ENCODE data around the gene SNAPC2.
"Not testable (repeated sequence)": the region's sequence is repeated elsewhere in the genome, so short reads cannot be mapped to it uniquely, and the experiment has no call there.

SNAPC2 gene

GRCh38 chr19:7923295-7924191, 3.4 kb downstream of the SNAPC2 start:
- no peak for DNase-seq

DNA sequence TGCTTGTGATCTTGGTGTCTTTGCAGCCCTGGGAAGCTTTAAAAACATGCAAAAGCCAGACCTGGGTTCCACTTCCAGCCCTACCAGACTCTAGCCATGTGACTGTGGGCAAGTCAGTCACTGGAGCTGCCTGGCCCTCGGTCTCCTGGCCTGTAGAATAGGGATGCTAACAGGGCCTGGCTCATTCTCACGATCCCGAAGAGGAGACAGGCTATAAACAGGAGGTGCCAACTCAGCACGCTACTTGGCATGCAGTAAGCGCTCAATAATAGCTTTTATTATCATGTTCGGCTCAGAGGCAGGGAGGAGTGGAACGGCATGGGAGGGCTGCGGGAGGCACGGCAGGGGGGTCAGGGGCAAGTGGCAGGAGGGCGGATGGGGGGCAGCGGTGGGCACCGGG, 4.1 kb downstream of the SNAPC2 start:
- no peak for DNase-seq

DNA sequence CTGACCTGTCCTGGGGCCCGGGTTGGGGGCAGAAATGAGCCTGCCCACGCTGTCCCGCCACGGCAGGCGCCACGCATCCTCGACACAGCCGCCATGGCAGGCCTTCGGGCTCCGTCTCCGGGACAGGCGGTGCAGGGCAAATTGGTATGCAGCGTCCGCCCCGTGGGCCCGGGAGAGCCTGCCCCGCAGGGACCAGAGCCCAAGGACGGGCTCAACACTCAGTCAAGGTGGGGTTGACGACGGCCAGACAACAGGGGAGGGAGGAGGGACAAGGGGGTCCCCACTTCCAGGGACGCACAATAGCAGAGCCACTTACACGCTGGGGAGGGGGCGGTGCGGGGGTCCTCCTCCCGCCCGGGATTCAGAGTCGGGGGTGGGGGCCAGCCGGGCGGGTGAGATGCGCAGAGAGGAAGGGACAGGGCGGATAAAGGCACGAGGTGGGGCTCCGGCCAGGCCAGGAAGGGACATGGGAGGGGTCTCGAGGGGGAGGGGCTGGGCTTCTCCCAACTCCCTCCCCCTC, 4.6 kb downstream of the SNAPC2 start:
- DNase-seq, result no peak

DNA sequence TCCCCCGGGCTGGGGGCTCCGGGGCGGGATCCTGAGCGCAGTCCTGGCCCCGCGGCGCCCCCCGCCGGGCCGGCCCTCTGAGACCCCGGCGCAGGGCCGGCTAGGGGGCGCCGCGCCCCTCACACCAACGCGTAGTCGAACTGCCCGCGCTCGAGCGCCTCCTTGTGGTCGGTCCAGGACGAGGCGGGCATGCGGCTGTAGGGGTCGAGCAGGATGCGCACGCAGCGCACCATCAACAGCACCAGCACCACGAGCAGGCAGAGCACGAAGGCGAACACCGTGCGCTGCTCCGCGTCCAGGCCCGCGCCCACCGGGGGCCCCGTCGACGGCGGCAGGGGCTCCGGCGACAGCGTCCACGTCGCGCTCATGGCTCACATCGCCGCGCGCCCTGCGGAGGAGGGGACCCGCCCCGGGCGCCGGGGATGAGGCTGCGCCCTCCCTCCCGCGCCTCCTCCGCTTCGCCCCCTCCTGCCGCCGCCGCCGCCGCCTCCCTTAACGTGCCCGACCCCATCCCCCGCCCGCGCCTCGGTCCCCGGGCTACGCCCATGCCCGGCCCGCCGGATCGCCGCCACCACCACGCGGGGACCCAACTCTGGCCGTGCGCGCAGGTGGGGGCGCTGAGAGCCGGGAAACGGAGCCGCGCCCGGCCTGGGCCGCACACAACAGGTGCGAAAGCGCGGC, 5.2 kb downstream of the SNAPC2 start:
- peak; percentile 84 for DNase-seq

DNA sequence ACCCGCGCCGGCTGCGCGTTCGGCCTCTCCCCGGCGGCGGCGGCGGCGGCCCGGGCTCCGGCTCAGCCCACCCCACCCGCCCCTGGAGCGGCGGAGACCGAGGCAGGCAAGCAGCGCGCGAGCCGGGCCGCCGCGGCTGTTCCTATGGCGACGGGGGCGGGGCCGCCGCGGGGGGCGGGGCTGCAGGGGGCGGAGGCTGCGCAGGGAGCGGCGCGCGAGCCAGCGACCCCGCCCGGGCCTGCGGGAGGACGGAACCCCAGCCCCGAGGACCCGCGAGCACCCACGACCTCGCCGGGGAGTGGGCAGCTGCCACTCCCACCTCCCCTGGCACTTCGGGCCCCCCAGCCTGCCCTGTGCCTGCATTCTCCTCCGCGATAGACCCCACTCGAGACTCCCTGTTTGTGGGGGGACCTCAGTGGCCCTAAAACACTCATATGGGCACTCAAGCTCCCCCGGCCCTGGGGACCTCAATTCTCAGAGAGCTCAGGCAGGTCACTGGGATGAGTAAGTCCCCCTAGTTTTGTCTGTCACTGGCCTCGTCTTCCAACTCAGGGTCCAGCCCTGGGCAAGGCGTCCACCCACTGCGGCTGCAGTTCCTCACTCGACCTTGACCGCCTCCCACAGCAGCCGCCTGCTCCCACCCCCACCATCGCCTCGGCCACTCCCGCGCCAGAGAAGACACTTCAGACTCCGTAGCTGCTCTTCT, 6.0 kb downstream of the SNAPC2 start, which contains the start of gene CTXN1:
TSS of gene CTXN1 (minus strand) at position 115 of the 706 bp plus-strand sequence. CDS start 597 bp downstream, outside the sequence.
- peak; percentile 83 for DNase-seq

DNA sequence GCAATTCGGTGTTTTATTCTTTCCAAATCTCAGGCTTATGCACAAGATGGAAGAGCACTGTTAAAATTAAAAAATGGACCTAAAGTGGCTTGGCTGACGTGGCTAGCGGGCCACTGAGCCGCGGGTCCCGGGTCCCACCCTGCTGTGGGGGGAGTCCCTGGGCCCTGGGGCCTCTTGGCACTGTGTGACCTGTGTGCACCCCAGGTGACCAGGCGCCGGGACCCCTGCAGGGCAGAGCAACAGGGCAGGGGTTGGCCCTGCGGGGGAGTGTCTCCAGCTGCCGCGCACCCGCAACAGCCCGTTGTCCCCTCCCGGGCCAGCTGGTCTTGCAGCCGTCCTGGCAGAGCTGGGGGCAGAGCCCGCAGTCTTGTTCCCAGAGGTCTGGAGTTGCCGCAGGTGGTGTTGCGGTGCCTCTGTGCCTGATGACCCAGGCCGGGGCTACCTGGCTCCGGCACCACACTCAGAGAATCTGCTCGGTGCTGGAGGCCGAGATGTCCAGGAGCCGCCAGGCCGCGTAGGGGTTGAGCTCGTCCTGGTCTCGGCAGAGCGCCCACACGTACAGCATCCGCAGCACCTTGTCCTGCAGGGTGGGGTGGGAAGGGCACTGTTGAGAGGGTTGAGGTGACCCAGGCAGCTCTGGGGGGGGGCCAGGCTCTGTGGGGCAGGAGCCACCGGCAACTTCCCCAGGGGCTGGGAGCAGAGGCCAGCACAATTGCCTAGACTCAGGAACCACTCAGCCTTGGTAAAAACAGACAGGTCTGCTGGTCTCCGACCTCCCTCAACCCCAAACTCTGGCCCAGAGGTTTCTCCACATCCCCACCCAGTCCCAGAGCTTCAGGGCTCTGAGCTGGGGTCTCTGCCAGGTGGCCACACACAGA, 6.8 kb downstream of the SNAPC2 start:
- DNase-seq, result no peak

GRCh38 chr19:7927605-7928333, 7.6 kb downstream of the SNAPC2 start:
- no peak for DNase-seq

GRCh38 chr19:7928334-7928706, 8.2 kb downstream of the SNAPC2 start:
- DNase-seq, result peak; percentile 9

- DNase-seq, result peak; percentile 51
Observed at GRCh38 chr19:7928741-7929701, 8.9 kb downstream of the SNAPC2 start.

- DNase-seq, result not testable (repeated sequence)
Observed at GRCh38 chr19:7930030-7930429, 9.9 kb downstream of the SNAPC2 start.

DNA sequence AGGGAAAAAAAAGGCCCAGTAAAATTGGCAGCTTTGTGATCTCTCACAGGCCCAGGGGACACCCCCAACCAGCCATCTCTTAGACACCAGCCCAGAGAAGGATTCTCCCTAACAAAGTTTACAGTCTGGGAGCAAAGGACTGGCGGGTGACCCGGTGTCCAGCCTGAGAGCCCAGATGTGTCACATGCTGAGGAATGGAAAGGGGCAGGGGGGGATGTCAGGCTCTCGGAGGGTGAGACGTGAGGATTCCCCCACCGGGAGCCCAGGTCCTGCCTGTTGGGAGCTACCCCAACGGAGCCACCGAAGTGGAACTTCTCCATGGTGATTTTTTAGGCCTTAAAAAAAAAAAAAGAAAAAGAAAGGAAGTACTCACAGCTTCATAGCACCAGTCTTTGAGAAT, 10.6 kb downstream of the SNAPC2 start:
- DNase-seq, result peak; percentile 14

DNA sequence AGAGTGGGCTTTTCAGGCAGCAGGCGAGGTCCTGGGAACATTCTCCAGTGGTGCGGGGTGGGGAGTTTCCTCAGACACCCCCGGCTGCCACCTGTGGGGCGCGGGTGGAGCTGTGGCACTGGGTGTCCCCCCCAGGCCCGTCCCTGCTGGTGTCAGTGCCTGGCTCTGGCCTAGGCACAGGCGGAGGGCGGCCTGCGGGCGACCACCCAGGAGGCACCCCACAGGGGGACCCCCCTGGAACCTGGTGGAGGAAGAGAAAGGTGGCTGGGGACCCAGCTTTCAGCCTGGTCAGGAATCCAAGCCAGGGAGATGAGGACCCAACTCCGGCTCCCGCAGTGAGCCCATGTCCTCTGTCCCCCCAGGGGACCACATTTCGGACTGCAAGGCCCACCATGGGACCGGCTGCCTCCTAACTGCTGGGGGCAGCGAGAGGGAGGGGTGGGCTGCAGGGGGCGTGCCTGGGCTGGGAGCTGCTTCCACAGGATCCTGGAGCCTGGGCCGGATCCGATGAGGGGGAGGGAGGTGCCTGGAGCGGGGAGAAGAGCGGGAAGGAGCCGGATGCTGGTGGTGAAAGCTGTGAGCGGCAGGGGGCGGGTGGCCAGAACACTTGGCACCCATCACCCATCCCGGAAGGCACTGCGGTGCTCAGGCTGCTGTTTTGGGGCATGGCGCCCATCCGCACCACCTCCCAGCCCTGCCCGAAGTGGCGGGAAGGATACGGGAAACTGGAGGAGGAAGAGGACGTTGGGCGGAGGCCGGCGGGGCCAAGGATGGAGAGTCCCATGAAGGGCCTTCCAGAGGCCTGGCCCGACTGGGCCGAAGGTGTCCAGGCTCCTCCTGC, 11.3 kb downstream of the SNAPC2 start:
- peak; percentile 21 for DNase-seq

DNA sequence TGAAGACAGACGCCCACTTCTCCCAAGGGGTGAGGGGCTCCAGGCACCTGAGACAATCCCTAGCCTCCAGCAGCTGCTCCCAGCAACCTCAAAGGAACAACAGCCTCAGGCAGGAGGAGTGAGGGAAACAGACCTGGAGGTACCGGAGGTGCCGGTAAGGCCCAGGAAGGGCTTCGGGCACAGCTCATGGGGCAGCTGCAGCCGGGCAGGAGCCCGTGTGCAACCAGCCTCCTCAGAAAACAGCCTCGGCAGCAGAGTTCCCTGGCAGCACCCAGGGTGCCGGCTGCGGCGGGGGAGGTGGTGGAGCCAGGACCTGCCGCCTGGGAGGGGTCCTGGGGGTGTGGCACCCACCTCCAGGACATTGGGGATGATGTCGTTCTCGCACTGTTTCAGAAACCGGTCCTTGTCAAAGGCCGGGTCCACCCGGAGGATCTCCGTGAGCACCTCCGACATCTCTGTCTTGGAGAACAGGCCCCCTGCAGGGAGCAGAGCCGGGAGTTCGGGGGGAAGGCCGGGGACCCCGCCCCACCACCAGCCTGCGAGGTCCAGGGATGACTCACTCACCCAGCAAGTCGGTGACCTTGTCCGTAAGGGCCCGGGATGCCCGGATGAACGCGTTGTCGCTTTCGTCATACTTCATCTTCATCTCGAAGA, 12.3 kb downstream of the SNAPC2 start:
- DNase-seq, result peak; percentile 18

- peak; percentile 7 for DNase-seq
Observed at GRCh38 chr19:7932930-7933300, 12.8 kb downstream of the SNAPC2 start.

GRCh38 chr19:7933411-7933810, 13.3 kb downstream of the SNAPC2 start:
- DNase-seq, result no peak

DNA sequence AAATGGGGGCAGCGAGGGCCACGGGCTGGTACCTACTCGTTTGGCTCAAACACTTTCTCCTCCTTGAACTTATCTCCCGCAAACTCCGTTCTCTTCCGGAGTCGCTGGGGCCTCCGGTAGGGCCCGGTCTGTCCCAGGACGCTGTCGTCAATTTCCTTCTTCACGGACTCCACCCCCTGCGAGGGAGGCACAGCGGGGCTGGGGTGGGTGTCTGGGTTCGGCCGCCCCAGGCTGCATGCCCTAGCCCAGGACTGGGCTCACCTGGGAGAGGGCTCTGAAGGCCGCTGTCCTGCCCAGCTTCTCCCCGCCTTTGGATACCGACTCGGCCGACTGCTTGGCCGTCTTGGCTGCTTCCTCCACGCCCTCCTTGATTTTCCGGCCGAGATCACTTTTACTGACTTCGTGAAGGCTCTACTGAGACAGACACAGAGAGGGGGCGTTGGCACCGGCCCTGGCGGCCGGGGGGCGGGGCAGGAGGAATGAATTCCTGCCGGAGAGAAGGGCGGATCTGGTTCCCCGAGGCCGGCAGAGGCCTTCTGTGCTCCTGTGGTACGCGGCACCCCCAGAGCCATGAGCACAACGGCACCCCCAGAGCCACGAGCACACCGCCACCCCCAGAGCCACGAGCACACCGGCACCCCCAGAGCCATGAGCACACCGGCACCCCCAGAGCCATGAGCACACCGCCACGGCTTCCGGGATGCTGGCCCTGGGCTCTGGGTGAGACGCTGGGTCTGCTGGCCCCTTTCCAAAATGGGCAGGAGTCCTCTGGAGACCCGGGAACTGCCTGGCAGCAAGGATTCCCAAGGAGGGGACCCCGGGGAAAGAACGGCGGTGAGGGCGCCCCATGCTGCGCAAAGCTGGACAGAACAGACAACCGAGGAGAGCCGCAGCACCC, 13.9 kb downstream of the SNAPC2 start:
- DNase-seq, result peak; percentile 19

GRCh38 chr19:7934766-7935165, 14.6 kb downstream of the SNAPC2 start:
- DNase-seq, result no peak

- DNase-seq, result no peak
Observed at GRCh38 chr19:7940841-7941240, 20.7 kb downstream of the SNAPC2 start.
